OCI-LY3 (cell line): ENCODE measurements around the gene PRAMEF2.
"Not testable (repeated sequence)": the region's sequence is repeated elsewhere in the genome, so short reads cannot be mapped to it uniquely, and the experiment has no call there.

Source experiments
- CTCF ChIP-seq: fragments of 200-600, 300-600 bp; sonication (generic); IDR thresholded peaks from 2 replicates; pipeline ENCODE4 v1.5.1; 2014; ENCODE audit warnings: antibody characterized with exemption, low read length, low read depth
- EZH2phosphoT487 ChIP-seq: fragments of 200-600 bp; shearing (Covaris generic); IDR thresholded peaks from 2 replicates; pipeline ENCODE4 v1.6.1; 2018; ENCODE audit warnings: antibody characterized with exemption, mixed run types, low read depth

GRCh38 chr1:12886101-12886500 is 29.2 kb downstream of the PRAMEF2 start, which contains the start of gene PRAMEF4:
- not testable (repeated sequence) for TF ChIP-seq CTCF, EZH2phosphoT487
